GM23338 (cell line): ENCODE data around the gene FRAT1. TPM values are rescaled to one million over a fixed set of nuclear protein-coding genes. Genes with fewer than 3 reads are reported as not detected.
"Not testable (repeated sequence)": the region's sequence is repeated elsewhere in the genome, so short reads cannot be mapped to it uniquely, and the experiment has no call there.

Experiments used
- ATAC-seq: fragments of 200-7000 bp; cut with Tn5 transposase; 3 replicates; pipeline ENCODE4 v1.9.1; 2020
- DNase-seq: peaks from one replicate; pipeline ENCODE4 v3.0.0-alpha.2; 2015; ENCODE audit warnings: low spot score
- H2AFZ ChIP-seq: fragments of 200-600 bp; sonication (generic); 2 replicates; pipeline ENCODE4 v1.8.0; 2016; ENCODE audit warnings: antibody characterized with exemption, mild to moderate bottlenecking, moderate library complexity
- H3F3A ChIP-seq: fragments of 200-600 bp; sonication (generic); replicated peaks from 2 replicates; pipeline ENCODE4 v1.8.0; 2017; ENCODE audit warnings: antibody characterized with exemption, mixed run types, low read depth
- H3K27ac ChIP-seq: fragments of 200-600 bp; sonication (generic); 2 replicates; pipeline ENCODE4 v1.6.1; 2016; ENCODE audit warnings: low read depth
- H3K27me3 ChIP-seq: fragments of 200-600 bp; sonication (generic); 2 replicates; pipeline ENCODE4 v1.8.0; 2016; ENCODE audit warnings: mild to moderate bottlenecking, mixed run types, moderate library complexity; ENCODE audit not compliant: insufficient read depth
- H3K36me3 ChIP-seq: fragments of 200-600 bp; sonication (generic); 2 replicates; pipeline ENCODE4 v1.8.0; 2016; ENCODE audit warnings: mild to moderate bottlenecking; ENCODE audit not compliant: insufficient read depth
- H3K4me1 ChIP-seq: fragments of 200-600 bp; sonication (generic); 2 replicates; pipeline ENCODE4 v1.8.0; 2016; ENCODE audit warnings: mild to moderate bottlenecking, moderate library complexity; ENCODE audit not compliant: insufficient read depth
- H3K4me2 ChIP-seq: fragments of 200-600 bp; sonication (generic); 2 replicates; pipeline ENCODE4 v1.7.1; 2017; ENCODE audit warnings: mixed run types
- H3K4me3 ChIP-seq: fragments of 200-600 bp; sonication (generic); 2 replicates; pipeline ENCODE4 v1.6.1; 2016; ENCODE audit warnings: mixed run types
- H3K79me2 ChIP-seq: fragments of 200-600 bp; sonication (generic); replicated peaks from 2 replicates; pipeline ENCODE4 v1.8.0; 2017; ENCODE audit warnings: mild to moderate bottlenecking; ENCODE audit not compliant: insufficient read depth
- H3K9me2 ChIP-seq: fragments of 200-600 bp; sonication (generic); 2 replicates; pipeline ENCODE4 v1.8.0; 2017; ENCODE audit not compliant: insufficient read depth
- H4K20me1 ChIP-seq: fragments of 200-600 bp; sonication (generic); replicated peaks from 2 replicates; pipeline ENCODE4 v1.8.0; 2017; ENCODE audit warnings: mild to moderate bottlenecking; ENCODE audit not compliant: insufficient read depth
- H3K27ac Mint-ChIP-seq: 2 replicates; pipeline ENCODE4 v1.8.0; 2020; ENCODE audit warnings: inconsistent platforms, mild to moderate bottlenecking, moderate library complexity, mixed read lengths
- H3K27me3 Mint-ChIP-seq: 3 replicates; pipeline ENCODE4 v1.8.0; 2022; ENCODE audit warnings: low read depth, mild to moderate bottlenecking, moderate library complexity, mixed read lengths, inconsistent platforms; ENCODE audit not compliant: insufficient read depth, poor library complexity
- H3K36me3 Mint-ChIP-seq: 3 replicates; pipeline ENCODE4 v1.8.0; 2021; ENCODE audit warnings: low read depth, mild to moderate bottlenecking, inconsistent platforms, moderate library complexity, mixed read lengths
- H3K4me1 Mint-ChIP-seq: 3 replicates; pipeline ENCODE4 v1.8.0; 2020; ENCODE audit warnings: mild to moderate bottlenecking, inconsistent platforms, mixed read lengths
- H3K4me3 Mint-ChIP-seq: 3 replicates; pipeline ENCODE4 v1.8.0; 2021; ENCODE audit warnings: moderate library complexity, mild to moderate bottlenecking, inconsistent platforms, mixed read lengths
- H3K9me3 Mint-ChIP-seq: 3 replicates; pipeline ENCODE4 v1.8.0; 2020; ENCODE audit warnings: moderate library complexity, mild to moderate bottlenecking, inconsistent platforms, mixed read lengths
- JUNB ChIP-seq: IDR thresholded peaks from one replicate; pipeline ENCODE4 v1.6.1; 2016; ENCODE audit warnings: antibody characterized with exemption; ENCODE audit not compliant: unreplicated experiment
- NANOG ChIP-seq: IDR thresholded peaks from 2 replicates; pipeline ENCODE4 v1.6.1; 2016; ENCODE audit warnings: antibody characterized with exemption, borderline replicate concordance
- POLR2AphosphoS5 ChIP-seq: IDR thresholded peaks from 2 replicates; pipeline ENCODE4 v1.6.1; 2016; ENCODE audit warnings: antibody characterized with exemption, low read depth
- polyA plus RNA-seq: library from polyadenylated mRNA; unstranded; fragments of >200 nt; fragmentation: Nextera tagmentation; extraction: Ambion mirVana; gene quantifications from 2 replicates; pipeline ENCODE4 v1.2.1, GENCODE V29; 2016
- total RNA-seq: library from RNA; depleted of rRNA; stranded (reverse); fragments of >200 nt; shearing (Covaris generic); gene quantifications from 2 replicates; pipeline ENCODE4 v1.2.3, GENCODE V29; 2014
- TF ChIP-seq, protein P1 (sequence below): IDR thresholded peaks from 2 replicates; pipeline ENCODE4 v1.6.1; 2016; ENCODE audit warnings: antibody characterized with exemption

FRAT1 gene
- total and polyA plus RNA-seq, 2 experiments from 2014 or later, result 1.4 to 8.5 TPM

DNA sequence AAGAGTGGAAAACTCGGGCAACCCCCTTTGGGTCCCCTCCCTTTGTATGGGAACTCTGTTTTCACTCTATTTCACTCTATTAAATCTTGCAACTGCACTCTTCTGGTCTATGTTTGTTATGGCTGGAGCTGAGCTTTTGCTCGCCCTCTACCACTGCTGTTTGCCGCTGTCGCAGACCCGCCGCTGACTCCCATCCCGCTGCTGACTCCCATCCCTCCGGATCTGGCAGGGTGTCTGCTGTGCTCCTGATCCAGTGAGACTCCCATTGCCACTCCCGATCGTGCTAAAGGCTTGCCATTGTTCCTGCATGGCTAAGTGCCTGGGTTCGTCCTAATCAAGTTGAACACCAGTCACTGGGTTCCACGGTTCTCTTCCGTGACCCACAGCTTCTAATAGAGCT is 29.0 kb upstream of the FRAT1 start:
- H3K4me3 Mint-ChIP-seq, H3K4me2 ChIP-seq, H3K36me3 ChIP-seq, H3K27ac Mint-ChIP-seq, H2AFZ ChIP-seq, H3K27me3 Mint-ChIP-seq, ATAC-seq, H3K4me3 ChIP-seq, DNase-seq, H3K9me3 Mint-ChIP-seq, H4K20me1 ChIP-seq, H3K9me2 ChIP-seq, H3K27me3 ChIP-seq, H3K4me1 ChIP-seq: not testable (repeated sequence)
- peaks cover 16% of the 10 kb centered on the region for H3K36me3 Mint-ChIP-seq
- peaks cover 17% of the 10 kb centered on the region for H3K4me1 Mint-ChIP-seq
- H3F3A ChIP-seq, result peaks cover 11% of the 10 kb centered on the region
- peaks cover 47% of the 10 kb centered on the region for H3K79me2 ChIP-seq
- 0 out of 2 replicates have a peak overlapping the region, but pooled peaks have one; percentile 51 for H3K27ac ChIP-seq

DNA sequence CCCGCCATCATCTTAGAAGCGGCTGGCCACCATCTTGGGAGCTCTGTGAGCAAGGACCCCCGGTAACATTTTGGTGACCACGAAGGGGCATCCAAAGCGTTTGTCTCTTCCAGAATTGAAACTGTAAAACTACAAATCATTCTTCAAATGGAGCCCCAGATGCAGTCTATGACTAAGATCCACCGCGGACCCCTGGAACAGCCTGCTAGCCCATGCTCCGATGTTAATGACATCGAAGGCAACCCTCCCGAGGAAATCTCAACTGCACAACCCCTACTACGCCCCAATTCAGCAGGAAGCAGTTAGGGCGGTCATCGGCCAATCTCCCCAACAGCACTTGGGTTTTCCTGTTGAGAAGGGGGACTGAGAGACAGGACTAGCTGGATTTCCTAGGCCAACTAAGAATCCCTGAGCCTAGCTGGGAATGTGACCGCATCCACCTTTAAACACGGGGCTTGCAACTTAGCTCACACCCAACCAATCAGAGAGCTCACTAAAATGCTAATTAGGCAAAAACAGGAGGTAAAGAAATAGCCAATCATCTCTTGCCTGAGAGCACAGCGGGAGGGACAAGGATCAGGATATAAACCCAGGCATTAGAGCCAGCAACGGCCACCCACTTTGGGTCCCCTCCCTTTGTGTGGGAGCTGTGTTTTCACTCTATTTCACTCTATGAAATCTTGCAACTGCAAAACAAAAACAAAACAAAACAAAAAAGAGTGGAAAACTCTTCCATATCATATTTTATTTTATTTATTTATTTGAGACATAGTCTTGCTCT is 28.3 kb upstream of the FRAT1 start:
- H3K36me3 ChIP-seq, H3K27me3 Mint-ChIP-seq, H3K27me3 ChIP-seq, H3K9me2 ChIP-seq, H2AFZ ChIP-seq, H3K9me3 Mint-ChIP-seq, H4K20me1 ChIP-seq, H3K4me1 ChIP-seq, ATAC-seq: not testable (repeated sequence)
- H3K4me3 Mint-ChIP-seq, result peak overlapping the region; percentile 91; the same call in 2 of the 3 replicates
- Histone ChIP-seq H3F3A (peaks cover 11% of the 10 kb centered on the region), H3K27ac (peak overlapping the region; percentile 51; the same call in 1 of the 2 replicates), H3K4me2 (peak overlapping the region; percentile 85), H3K79me2 (peaks cover 47% of the 10 kb centered on the region), H3K4me3 (peak overlapping the region; percentile 77; the same call in 1 of the 2 replicates)
- peak; percentile 17 for DNase-seq
- H3K36me3 Mint-ChIP-seq, result peaks cover 16% of the 10 kb centered on the region
- H3K4me1 Mint-ChIP-seq, result peaks cover 17% of the 10 kb centered on the region
- TF ChIP-seq POLR2AphosphoS5, result peak; percentile 23; the same call in 1 of the 2 replicates
- peak overlapping the region; percentile 59; the same call in 1 of the 2 replicates for H3K27ac Mint-ChIP-seq

DNA sequence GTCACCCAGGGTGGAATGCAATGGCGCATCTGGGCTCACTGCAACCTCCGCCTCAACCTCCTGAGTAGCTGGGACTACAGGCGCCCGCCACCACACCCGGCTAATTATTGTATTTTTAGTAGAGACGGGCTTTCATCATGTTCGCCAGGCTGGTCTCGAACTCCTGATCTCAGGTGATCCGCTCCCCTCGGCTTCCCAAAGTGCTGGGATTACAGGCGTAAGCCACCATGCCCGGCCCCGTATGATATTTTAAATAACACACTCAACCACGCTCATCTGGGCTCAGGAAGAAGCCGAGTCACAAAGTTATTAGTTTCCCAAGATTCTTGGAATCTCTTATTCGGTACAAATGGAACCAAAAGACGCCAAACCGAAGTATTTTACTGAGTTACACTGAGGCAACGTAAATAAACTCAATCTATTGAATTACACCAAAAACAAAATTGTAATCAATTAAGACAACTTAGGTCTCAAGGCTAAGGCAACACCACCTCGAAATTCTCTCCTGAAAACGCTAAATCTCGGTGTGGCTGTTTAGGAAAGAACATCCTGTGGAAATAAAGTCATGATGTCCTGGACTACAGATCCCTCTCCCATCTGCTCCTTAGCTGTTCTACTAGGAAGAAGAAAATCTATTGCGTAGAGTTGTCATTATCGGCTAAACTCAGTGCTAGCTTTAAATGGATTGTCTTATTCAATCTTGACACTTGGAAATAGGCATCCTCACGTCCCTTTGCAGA is 27.5 kb upstream of the FRAT1 start:
- peak overlapping the region; percentile 77 for H3K4me3 ChIP-seq
- H3K36me3 ChIP-seq, result no peaks in the 10 kb centered on the region; the same call in 1 of the 2 replicates
- TF ChIP-seq JUNB, result no peak
- TF ChIP-seq POLR2AphosphoS5, result no peak; the same call in 1 of the 2 replicates
- TF ChIP-seq, protein P1, sequence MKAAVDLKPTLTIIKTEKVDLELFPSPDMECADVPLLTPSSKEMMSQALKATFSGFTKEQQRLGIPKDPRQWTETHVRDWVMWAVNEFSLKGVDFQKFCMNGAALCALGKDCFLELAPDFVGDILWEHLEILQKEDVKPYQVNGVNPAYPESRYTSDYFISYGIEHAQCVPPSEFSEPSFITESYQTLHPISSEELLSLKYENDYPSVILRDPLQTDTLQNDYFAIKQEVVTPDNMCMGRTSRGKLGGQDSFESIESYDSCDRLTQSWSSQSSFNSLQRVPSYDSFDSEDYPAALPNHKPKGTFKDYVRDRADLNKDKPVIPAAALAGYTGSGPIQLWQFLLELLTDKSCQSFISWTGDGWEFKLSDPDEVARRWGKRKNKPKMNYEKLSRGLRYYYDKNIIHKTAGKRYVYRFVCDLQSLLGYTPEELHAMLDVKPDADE, result no peak
- no peak for TF ChIP-seq NANOG
- Mint-ChIP-seq H3K27ac (peak overlapping the region; percentile 94), H3K4me1 (peaks cover 17% of the 10 kb centered on the region), H3K36me3 (peaks cover 16% of the 10 kb centered on the region), H3K9me3 (no peaks in the 10 kb centered on the region; the same call in 2 of the 3 replicates), H3K27me3 (peaks cover 5% of the 10 kb centered on the region), H3K4me3 (peak overlapping the region; percentile 91)
- peak overlapping the region; percentile 84 for H3K27ac ChIP-seq
- H3K27me3 ChIP-seq, result no peaks in the 10 kb centered on the region
- H3F3A ChIP-seq, result peaks cover 11% of the 10 kb centered on the region
- H3K4me1 ChIP-seq, result peaks cover 6% of the 10 kb centered on the region; the same call in 1 of the 2 replicates
- peak; percentile 3; the same call in 1 of the 3 replicates for ATAC-seq
- peak overlapping the region; percentile 85 for H3K4me2 ChIP-seq
- H3K79me2 ChIP-seq, result peaks cover 41% of the 10 kb centered on the region
- no peak for DNase-seq
- H2AFZ ChIP-seq, result peak overlapping the region; percentile 2; the same call in 1 of the 2 replicates
- H4K20me1 ChIP-seq, result no peaks in the 10 kb centered on the region
- no peaks in the 10 kb centered on the region for H3K9me2 ChIP-seq
